Measurements from ENCODE around the gene KIAA0825. TPM values are rescaled to one million over a fixed set of nuclear protein-coding genes. Genes with fewer than 3 reads are reported as not detected.

The KIAA0825 gene
- total RNA-seq, 1 donor from 2014 or later: 5.8 TPM

GRCh38 chr5:94415798-94416197 lies 202.6 kb downstream of the KIAA0825 start:
- Mint-ChIP-seq H3K27ac (no peak overlapping the region), H3K4me3 (ENCODE audit: low read depth) (no peak overlapping the region)

GRCh38 chr5:94409440-94409839 lies 209.0 kb downstream of the KIAA0825 start:
- no peak for DNase-seq (ENCODE audit: low spot score, unreplicated experiment)
- H3K27ac Mint-ChIP-seq: no peak overlapping the region
- peaks cover under 1% of the 10 kb centered on the region for H3K4me1 Mint-ChIP-seq (ENCODE audit: low read depth)
- TF ChIP-seq CTCF (IDR thresholded peaks at IDR 0.05; ENCODE audit: unreplicated experiment): no peak
- no peak overlapping the region for H3K4me3 Mint-ChIP-seq (ENCODE audit: low read depth)
- no peaks in the 10 kb centered on the region for H3K36me3 Mint-ChIP-seq (ENCODE audit: insufficient read depth)
- peaks cover 3% of the 10 kb centered on the region for H3K27me3 Mint-ChIP-seq
- H3K9me3 Mint-ChIP-seq (ENCODE audit: low read depth): no peaks in the 10 kb centered on the region

More at GRCh38 chr5:94415798-94416197, 202.6 kb downstream of the KIAA0825 start:
- Mint-ChIP-seq H3K9me3 (ENCODE audit: low read depth) (no peaks in the 10 kb centered on the region), H3K36me3 (ENCODE audit: insufficient read depth) (no peaks in the 10 kb centered on the region), H3K27me3 (no peaks in the 10 kb centered on the region), H3K4me1 (ENCODE audit: low read depth) (no peaks in the 10 kb centered on the region)
- no peak for TF ChIP-seq CTCF (IDR thresholded peaks at IDR 0.05; ENCODE audit: unreplicated experiment)
- DNase-seq (ENCODE audit: low spot score, unreplicated experiment): no peak

- DNase-seq (ENCODE audit: low spot score, unreplicated experiment): no peak
- H3K27ac Mint-ChIP-seq: no peak overlapping the region
- H3K36me3 Mint-ChIP-seq (ENCODE audit: insufficient read depth): no peaks in the 10 kb centered on the region
- H3K27me3 Mint-ChIP-seq: peaks cover 3% of the 10 kb centered on the region
- no peak overlapping the region for H3K4me3 Mint-ChIP-seq (ENCODE audit: low read depth)
- no peak for TF ChIP-seq CTCF (IDR thresholded peaks at IDR 0.05; ENCODE audit: unreplicated experiment)
- no peaks in the 10 kb centered on the region for H3K9me3 Mint-ChIP-seq (ENCODE audit: low read depth)
- H3K4me1 Mint-ChIP-seq (ENCODE audit: low read depth): peaks cover 4% of the 10 kb centered on the region
Observed at GRCh38 chr5:94407023-94407422, 211.4 kb downstream of the KIAA0825 start.

GRCh38 chr5:94403483-94403882 lies 214.9 kb downstream of the KIAA0825 start:
- Mint-ChIP-seq H3K4me1 (ENCODE audit: low read depth) (peaks cover 8% of the 10 kb centered on the region), H3K4me3 (ENCODE audit: low read depth) (no peak overlapping the region), H3K36me3 (ENCODE audit: insufficient read depth) (no peaks in the 10 kb centered on the region), H3K27ac (no peak overlapping the region), H3K27me3 (peaks cover 3% of the 10 kb centered on the region), H3K9me3 (ENCODE audit: low read depth) (no peaks in the 10 kb centered on the region)
- no peak for DNase-seq (ENCODE audit: low spot score, unreplicated experiment)
- no peak for TF ChIP-seq CTCF (IDR thresholded peaks at IDR 0.05; ENCODE audit: unreplicated experiment)

- Mint-ChIP-seq H3K9me3 (ENCODE audit: low read depth) (no peaks in the 10 kb centered on the region), H3K4me1 (ENCODE audit: low read depth) (peaks cover 8% of the 10 kb centered on the region), H3K27ac (no peak overlapping the region), H3K36me3 (ENCODE audit: insufficient read depth) (no peaks in the 10 kb centered on the region), H3K4me3 (ENCODE audit: low read depth) (no peak overlapping the region), H3K27me3 (peaks cover 3% of the 10 kb centered on the region)
- TF ChIP-seq CTCF (IDR thresholded peaks at IDR 0.05; ENCODE audit: unreplicated experiment): no peak
- DNase-seq (ENCODE audit: low spot score, unreplicated experiment): no peak
Observed at GRCh38 chr5:94402096-94402495, 216.3 kb downstream of the KIAA0825 start.

Data from progenitor cell of endocrine pancreas (in vitro differentiated cells).